Activated naive CD8-positive, alpha-beta T cell treated with anti-CD3 and anti-CD28 coated beads for 36 hours (primary cell): Measurements from ENCODE around the gene HOOK1. TPM values are rescaled to one million over a fixed set of nuclear protein-coding genes. Genes with fewer than 3 reads are reported as not detected.

Source experiments
- DNase-seq: peaks from one replicate; pipeline ENCODE4 v3.0.0; 2021
- H3K27ac Mint-ChIP-seq: one replicate; pipeline ENCODE4 v1.8.0; 2022; ENCODE audit warnings: mild to moderate bottlenecking, moderate library complexity, mixed read lengths
- H3K27me3 Mint-ChIP-seq: one replicate; pipeline ENCODE4 v1.8.0; 2022; ENCODE audit warnings: mild to moderate bottlenecking, mixed read lengths
- H3K36me3 Mint-ChIP-seq: one replicate; pipeline ENCODE4 v1.8.0; 2021; ENCODE audit warnings: mild to moderate bottlenecking, mixed read lengths
- H3K4me1 Mint-ChIP-seq: one replicate; pipeline ENCODE4 v1.8.0; 2021; ENCODE audit warnings: mixed read lengths
- H3K4me3 Mint-ChIP-seq: one replicate; pipeline ENCODE4 v1.8.0; 2022; ENCODE audit warnings: mild to moderate bottlenecking, moderate library complexity, mixed read lengths
- H3K9me3 Mint-ChIP-seq: one replicate; pipeline ENCODE4 v1.8.0; 2022; ENCODE audit warnings: mixed read lengths
- total RNA-seq, 2 experiments: library from RNA; stranded (reverse); gene quantifications; one replicate each; pipeline ENCODE4 v1.2.3, GENCODE V29; 2021

Gene HOOK1
- total RNA-seq: 10 to 100 TPM; 12.9 to 14.0 TPM

- no peak for DNase-seq
- peak within 1 kb of the TSS; percentile 85 for H3K27ac Mint-ChIP-seq
- H3K27me3 Mint-ChIP-seq: peaks cover 10% of the 10 kb centered on the region
- H3K36me3 Mint-ChIP-seq: no peaks in the 10 kb centered on the region
- no peak within 1 kb of the TSS for H3K4me3 Mint-ChIP-seq
- no peaks in the 10 kb centered on the region for H3K9me3 Mint-ChIP-seq
- H3K4me1 Mint-ChIP-seq: peaks cover 8% of the 10 kb centered on the region
These were observed at the start of gene HOOK1 for GRCh38 chr1:59814901-59815825. TSS of gene HOOK1 (plus strand) at chr1:59814949. CDS start at chr1:59815118, 169 bp downstream.

GRCh38 chr1:59765011-59765730, 49.6 kb upstream of the HOOK1 start:
- Mint-ChIP-seq H3K27me3 (no peaks in the 10 kb centered on the region), H3K4me1 (peaks cover 2% of the 10 kb centered on the region), H3K4me3 (no peak overlapping the region), H3K36me3 (no peaks in the 10 kb centered on the region), H3K9me3 (no peaks in the 10 kb centered on the region), H3K27ac (no peak overlapping the region)
- DNase-seq: no peak

GRCh38 chr1:59766227-59766855, 48.4 kb upstream of the HOOK1 start:
- no peaks in the 10 kb centered on the region for H3K9me3 Mint-ChIP-seq
- DNase-seq: no peak
- peaks cover 2% of the 10 kb centered on the region for H3K4me1 Mint-ChIP-seq
- H3K36me3 Mint-ChIP-seq: no peaks in the 10 kb centered on the region
- H3K27me3 Mint-ChIP-seq: no peaks in the 10 kb centered on the region
- no peak overlapping the region for H3K4me3 Mint-ChIP-seq
- H3K27ac Mint-ChIP-seq: no peak overlapping the region

- Mint-ChIP-seq H3K27me3 (no peaks in the 10 kb centered on the region), H3K4me3 (no peak overlapping the region), H3K36me3 (no peaks in the 10 kb centered on the region), H3K9me3 (no peaks in the 10 kb centered on the region), H3K4me1 (peaks cover 2% of the 10 kb centered on the region), H3K27ac (no peak overlapping the region)
- no peak for DNase-seq
These were observed 47.6 kb upstream of the HOOK1 start for GRCh38 chr1:59767119-59767518.

- Mint-ChIP-seq H3K27ac (no peak overlapping the region), H3K4me3 (no peak overlapping the region), H3K4me1 (peaks cover 2% of the 10 kb centered on the region), H3K36me3 (no peaks in the 10 kb centered on the region), H3K9me3 (no peaks in the 10 kb centered on the region), H3K27me3 (no peaks in the 10 kb centered on the region)
- no peak for DNase-seq
These were observed 45.7 kb upstream of the HOOK1 start for GRCh38 chr1:59768792-59769735.

- Mint-ChIP-seq H3K9me3 (no peaks in the 10 kb centered on the region), H3K27me3 (no peaks in the 10 kb centered on the region), H3K36me3 (no peaks in the 10 kb centered on the region), H3K4me1 (peaks cover 2% of the 10 kb centered on the region), H3K4me3 (no peak overlapping the region), H3K27ac (no peak overlapping the region)
- DNase-seq: no peak
These were observed 45.0 kb upstream of the HOOK1 start for GRCh38 chr1:59769736-59770095.

- Mint-ChIP-seq H3K9me3 (no peaks in the 10 kb centered on the region), H3K36me3 (no peaks in the 10 kb centered on the region), H3K4me1 (peaks cover 2% of the 10 kb centered on the region), H3K4me3 (no peak overlapping the region), H3K27ac (no peak overlapping the region), H3K27me3 (no peaks in the 10 kb centered on the region)
- DNase-seq: no peak
These were observed 43.4 kb upstream of the HOOK1 start for GRCh38 chr1:59771361-59771760.

- no peak for DNase-seq
- H3K27ac Mint-ChIP-seq: no peak overlapping the region
- no peaks in the 10 kb centered on the region for H3K36me3 Mint-ChIP-seq
- H3K9me3 Mint-ChIP-seq: no peaks in the 10 kb centered on the region
- no peaks in the 10 kb centered on the region for H3K4me1 Mint-ChIP-seq
- no peaks in the 10 kb centered on the region for H3K27me3 Mint-ChIP-seq
- no peak overlapping the region for H3K4me3 Mint-ChIP-seq
These were observed 39.3 kb upstream of the HOOK1 start for GRCh38 chr1:59775480-59775879.

GRCh38 chr1:59776960-59777852, 37.5 kb upstream of the HOOK1 start:
- H3K27ac Mint-ChIP-seq: no peak overlapping the region
- no peaks in the 10 kb centered on the region for H3K36me3 Mint-ChIP-seq
- DNase-seq: no peak
- no peaks in the 10 kb centered on the region for H3K27me3 Mint-ChIP-seq
- no peak overlapping the region for H3K4me3 Mint-ChIP-seq
- no peaks in the 10 kb centered on the region for H3K4me1 Mint-ChIP-seq
- no peaks in the 10 kb centered on the region for H3K9me3 Mint-ChIP-seq

GRCh38 chr1:59779949-59780348, 34.8 kb upstream of the HOOK1 start:
- H3K27me3 Mint-ChIP-seq: no peaks in the 10 kb centered on the region
- DNase-seq: no peak
- no peak overlapping the region for H3K4me3 Mint-ChIP-seq
- no peaks in the 10 kb centered on the region for H3K9me3 Mint-ChIP-seq
- no peak overlapping the region for H3K27ac Mint-ChIP-seq
- H3K4me1 Mint-ChIP-seq: no peaks in the 10 kb centered on the region
- no peaks in the 10 kb centered on the region for H3K36me3 Mint-ChIP-seq

GRCh38 chr1:59788825-59789224, 25.9 kb upstream of the HOOK1 start:
- Mint-ChIP-seq H3K36me3 (peaks cover 12% of the 10 kb centered on the region), H3K4me3 (no peak overlapping the region), H3K9me3 (peaks cover 27% of the 10 kb centered on the region), H3K27me3 (no peaks in the 10 kb centered on the region), H3K27ac (no peak overlapping the region), H3K4me1 (no peaks in the 10 kb centered on the region)
- DNase-seq: no peak

- H3K27ac Mint-ChIP-seq: no peak overlapping the region
- H3K4me1 Mint-ChIP-seq: no peaks in the 10 kb centered on the region
- no peak for DNase-seq
- H3K27me3 Mint-ChIP-seq: no peaks in the 10 kb centered on the region
- H3K9me3 Mint-ChIP-seq: peaks cover 13% of the 10 kb centered on the region
- no peaks in the 10 kb centered on the region for H3K36me3 Mint-ChIP-seq
- H3K4me3 Mint-ChIP-seq: no peak overlapping the region
These were observed 16.1 kb upstream of the HOOK1 start for GRCh38 chr1:59798600-59798999.

- Mint-ChIP-seq H3K4me1 (no peaks in the 10 kb centered on the region), H3K36me3 (no peaks in the 10 kb centered on the region), H3K9me3 (no peaks in the 10 kb centered on the region), H3K27me3 (peaks cover 3% of the 10 kb centered on the region), H3K4me3 (no peak overlapping the region), H3K27ac (no peak overlapping the region)
- DNase-seq: no peak
These were observed 11.2 kb upstream of the HOOK1 start for GRCh38 chr1:59803458-59804038.
